IMR-90 (cell line): Measurements from ENCODE around the gene MRPS24.

Experiments used
- BHLHE40 ChIP-seq: fragments of 150-350 bp; IDR thresholded peaks from 2 replicates; pipeline ENCODE4 v1.6.1; 2016; ENCODE audit warnings: mild to moderate bottlenecking, low read depth, low read length
- CEBPB ChIP-seq: IDR thresholded peaks from 2 replicates; pipeline ENCODE4 v1.6.1; 2012; ENCODE audit warnings: low read depth, low read length, improper control_type of control experiment
- CHD1 ChIP-seq: IDR thresholded peaks from 2 replicates; pipeline ENCODE4 v1.6.1; 2012; ENCODE audit warnings: low read depth, low read length, improper control_type of control experiment
- MAFK ChIP-seq: IDR thresholded peaks from 2 replicates; pipeline ENCODE4 v1.6.1; 2012; ENCODE audit warnings: low read depth, low read length, improper control_type of control experiment
- MAZ ChIP-seq: IDR thresholded peaks from 2 replicates; pipeline ENCODE4 v1.6.1; 2012; ENCODE audit warnings: low read depth, mild to moderate bottlenecking, low read length, improper control_type of control experiment, moderate library complexity, borderline replicate concordance
- MXI1 ChIP-seq: IDR thresholded peaks from 2 replicates; pipeline ENCODE4 v1.6.1; 2012; ENCODE audit warnings: low read depth, mild to moderate bottlenecking, low read length, moderate library complexity, borderline replicate concordance
- NFE2L2 ChIP-seq: fragments of 150-350 bp; IDR thresholded peaks from 2 replicates; pipeline ENCODE4 v1.6.1; 2016; ENCODE audit warnings: low read depth, mild to moderate bottlenecking, low read length
- POLR2A ChIP-seq: IDR thresholded peaks from 2 replicates; pipeline ENCODE4 v1.6.1; 2012; ENCODE audit warnings: mild to moderate bottlenecking, low read depth, low read length
- RAD21 ChIP-seq: IDR thresholded peaks from 2 replicates; pipeline ENCODE4 v1.6.1; 2012; ENCODE audit warnings: low read length, improper control_type of control experiment
- RCOR1 ChIP-seq: IDR thresholded peaks from 2 replicates; pipeline ENCODE4 v1.6.1; 2012; ENCODE audit warnings: mild to moderate bottlenecking, low read length, improper control_type of control experiment; ENCODE audit not compliant: insufficient replicate concordance
- RFX5 ChIP-seq: IDR thresholded peaks from 2 replicates; pipeline ENCODE4 v1.8.0; 2012; ENCODE audit warnings: low read depth, mild to moderate bottlenecking, low read length, moderate library complexity
- SMC3 ChIP-seq: fragments of 150-350 bp; IDR thresholded peaks from 2 replicates; pipeline ENCODE4 v1.6.1; 2016; ENCODE audit warnings: low read depth, mild to moderate bottlenecking, antibody characterized with exemption, low read length, moderate library complexity
- TF ChIP-seq, protein P1 (sequence below): conservative IDR thresholded peaks from 2 replicates; pipeline ENCODE4 v1.5.1; 2012; ENCODE audit warnings: mild to moderate bottlenecking, low read depth, low read length, improper control_type of control experiment
- TF ChIP-seq, protein P2 (sequence below): fragments of 150-350 bp; IDR thresholded peaks from 2 replicates; pipeline ENCODE4 v1.6.1; 2017; ENCODE audit warnings: mild to moderate bottlenecking, antibody characterized with exemption, low read length, low read depth

DNA sequence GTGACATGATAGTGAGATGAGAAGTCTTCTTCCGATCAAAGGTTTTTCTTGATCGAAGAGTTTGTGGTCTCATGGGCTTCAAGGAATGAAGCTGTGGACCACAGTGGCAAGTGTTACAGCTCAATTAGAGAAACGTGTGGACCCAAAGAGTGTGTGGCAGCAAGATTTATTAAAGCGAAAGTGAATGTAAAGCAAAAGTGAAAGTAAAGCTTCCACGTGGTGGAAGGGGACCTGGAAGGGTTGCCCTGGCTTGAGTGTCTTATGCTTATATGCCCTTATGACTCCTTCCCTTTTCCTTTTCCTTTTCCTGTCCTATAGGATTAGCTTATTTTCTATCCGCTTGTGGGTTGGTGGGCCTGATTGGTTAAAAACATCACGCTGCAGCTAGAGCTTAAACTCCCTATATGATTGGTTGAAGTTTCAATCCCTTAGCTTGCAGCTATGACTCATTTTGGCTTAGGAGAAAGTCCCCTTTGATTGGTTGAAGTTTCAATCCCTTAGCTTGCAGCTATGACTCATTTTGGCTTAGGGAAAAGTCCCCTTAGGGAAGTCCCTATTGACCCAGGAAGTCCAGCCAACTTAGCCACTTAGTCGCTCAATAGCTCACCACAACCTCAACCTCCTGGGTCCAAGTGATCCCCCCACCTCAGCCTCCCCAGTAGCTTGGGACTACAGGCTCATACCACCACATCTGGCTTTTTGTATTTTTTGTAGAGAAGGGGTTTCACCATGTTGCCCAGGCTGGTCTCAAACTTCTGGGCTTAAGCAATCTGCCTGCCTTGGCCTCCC is 34.7 kb downstream of the MRPS24 start:
- TF ChIP-seq MAFK (no peak), POLR2A (no peak), CEBPB (no peak), RAD21 (no peak), MAZ (no peak), MXI1 (no peak), SMC3 (no peak), CHD1 (no peak), RCOR1 (no peak), RFX5 (no peak), NFE2L2 (no peak), BHLHE40 (no peak)
- TF ChIP-seq, protein P1, sequence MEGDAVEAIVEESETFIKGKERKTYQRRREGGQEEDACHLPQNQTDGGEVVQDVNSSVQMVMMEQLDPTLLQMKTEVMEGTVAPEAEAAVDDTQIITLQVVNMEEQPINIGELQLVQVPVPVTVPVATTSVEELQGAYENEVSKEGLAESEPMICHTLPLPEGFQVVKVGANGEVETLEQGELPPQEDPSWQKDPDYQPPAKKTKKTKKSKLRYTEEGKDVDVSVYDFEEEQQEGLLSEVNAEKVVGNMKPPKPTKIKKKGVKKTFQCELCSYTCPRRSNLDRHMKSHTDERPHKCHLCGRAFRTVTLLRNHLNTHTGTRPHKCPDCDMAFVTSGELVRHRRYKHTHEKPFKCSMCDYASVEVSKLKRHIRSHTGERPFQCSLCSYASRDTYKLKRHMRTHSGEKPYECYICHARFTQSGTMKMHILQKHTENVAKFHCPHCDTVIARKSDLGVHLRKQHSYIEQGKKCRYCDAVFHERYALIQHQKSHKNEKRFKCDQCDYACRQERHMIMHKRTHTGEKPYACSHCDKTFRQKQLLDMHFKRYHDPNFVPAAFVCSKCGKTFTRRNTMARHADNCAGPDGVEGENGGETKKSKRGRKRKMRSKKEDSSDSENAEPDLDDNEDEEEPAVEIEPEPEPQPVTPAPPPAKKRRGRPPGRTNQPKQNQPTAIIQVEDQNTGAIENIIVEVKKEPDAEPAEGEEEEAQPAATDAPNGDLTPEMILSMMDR: no peak
- TF ChIP-seq, protein P2, sequence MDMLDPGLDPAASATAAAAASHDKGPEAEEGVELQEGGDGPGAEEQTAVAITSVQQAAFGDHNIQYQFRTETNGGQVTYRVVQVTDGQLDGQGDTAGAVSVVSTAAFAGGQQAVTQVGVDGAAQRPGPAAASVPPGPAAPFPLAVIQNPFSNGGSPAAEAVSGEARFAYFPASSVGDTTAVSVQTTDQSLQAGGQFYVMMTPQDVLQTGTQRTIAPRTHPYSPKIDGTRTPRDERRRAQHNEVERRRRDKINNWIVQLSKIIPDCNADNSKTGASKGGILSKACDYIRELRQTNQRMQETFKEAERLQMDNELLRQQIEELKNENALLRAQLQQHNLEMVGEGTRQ: no peak
